PC-9 (cell line): ENCODE results near the gene CAP2.

Experiments
- CTCF ChIP-seq: fragments of 200-600 bp; sonication (generic); conservative IDR thresholded peaks from 2 replicates; pipeline ENCODE4 v1.6.1; 2017; ENCODE audit warnings: mixed run types, antibody characterized with exemption, mild to moderate bottlenecking, moderate library complexity
- EZH2 ChIP-seq: fragments of 200-600 bp; sonication (generic); IDR thresholded peaks from 2 replicates; pipeline ENCODE4 v1.8.0; 2017; ENCODE audit warnings: antibody characterized with exemption, low read depth

GRCh38 chr6:17503051-17503450 lies 109.7 kb downstream of the CAP2 start:
- TF ChIP-seq CTCF (no peak), EZH2 (no peak)
